Astrocyte of the cerebellum (primary cell): ENCODE measurements around the gene ERGIC2.

Experiments
- DNase-seq: peaks from one replicate; pipeline ENCODE4 v3.0.0-alpha.2; 2011; ENCODE audit warnings: low read depth
- H3K4me3 ChIP-seq: 2 replicates; pipeline ENCODE4 v1.5.1; 2011; ENCODE audit warnings: mild to moderate bottlenecking, low read depth, low read length, moderate library complexity
- CTCF ChIP-seq: IDR thresholded peaks from 2 replicates; pipeline ENCODE4 v1.5.1; 2012; ENCODE audit warnings: low read length, low read depth, moderate library complexity, mild to moderate bottlenecking; ENCODE audit errors: missing control alignments
- in situ Hi-C: cut with HindIII; loops from 2 replicates; pipeline ENCODE4 v1.10.0; 2017; ENCODE audit warnings: low sequenced_read_pairs

ERGIC2 gene

DNA sequence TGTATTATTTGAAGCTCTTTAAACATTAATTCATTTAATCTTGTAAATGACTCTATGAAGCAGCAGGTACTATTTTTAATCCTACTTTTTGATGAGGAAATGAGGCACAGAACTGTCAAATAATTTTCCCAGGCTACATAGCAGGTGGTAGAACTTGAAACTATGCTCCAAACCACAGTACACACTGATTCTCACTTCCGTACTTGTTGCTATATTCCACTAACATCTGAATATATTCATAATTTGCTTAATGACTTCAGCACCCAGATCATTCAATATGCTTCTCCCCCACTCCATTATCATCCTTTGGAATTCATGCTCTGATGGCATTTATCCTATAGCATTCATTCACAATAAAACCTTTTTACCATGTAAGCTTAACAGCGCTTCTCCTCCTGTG, 4.9 kb downstream of the ERGIC2 start:
- no peak for DNase-seq
- in situ Hi-C loops, result no loop called here
- H3K4me3 ChIP-seq, result no peak overlapping the region
- no peak for TF ChIP-seq CTCF

DNA sequence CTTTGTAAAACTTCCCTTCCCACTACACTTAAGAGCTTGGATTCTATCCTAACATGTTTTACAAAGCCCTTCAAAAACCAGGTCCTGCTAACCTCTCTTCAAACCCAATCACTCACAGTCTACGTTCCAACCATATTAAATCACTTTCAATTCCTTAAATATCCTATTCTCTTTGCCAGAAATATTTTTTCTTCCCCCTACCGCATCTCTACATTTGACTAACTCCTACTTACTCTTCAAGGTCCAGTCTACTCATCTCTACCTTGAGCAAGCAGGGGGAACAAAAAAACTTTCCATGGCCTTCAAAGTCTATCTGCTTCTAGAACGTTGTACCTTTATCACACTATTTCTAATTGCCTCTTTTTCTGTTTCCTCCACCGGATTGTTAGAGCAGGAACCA, 6.1 kb downstream of the ERGIC2 start:
- DNase-seq, result no peak
- no peak for TF ChIP-seq CTCF
- in situ Hi-C loops, result no loop called here

DNA sequence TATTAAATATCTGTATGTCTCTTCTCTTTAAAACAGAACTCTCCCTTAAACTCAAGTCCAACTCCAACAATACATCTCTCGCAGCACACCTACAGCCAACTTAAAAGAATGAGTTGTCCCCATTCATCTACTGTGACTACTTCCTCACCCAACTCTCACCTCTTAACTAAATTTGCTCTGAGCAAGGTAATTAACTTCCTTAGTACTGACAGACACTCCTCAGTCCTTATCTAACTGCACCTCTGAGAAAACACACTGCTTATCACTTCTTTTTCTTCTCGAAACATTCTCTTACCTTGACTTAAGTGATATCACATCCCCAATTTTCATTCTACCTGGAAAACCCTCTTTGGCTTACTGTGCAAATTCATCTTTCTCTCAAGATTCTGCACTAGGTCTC, 7.0 kb downstream of the ERGIC2 start:
- TF ChIP-seq CTCF, result no peak
- DNase-seq, result no peak
- in situ Hi-C loops, result no loop called here
- H3K4me3 ChIP-seq, result no peak overlapping the region

More for the DNA sequence above, 6.1 kb downstream of the ERGIC2 start:
- H3K4me3 ChIP-seq, result no peak overlapping the region

DNA sequence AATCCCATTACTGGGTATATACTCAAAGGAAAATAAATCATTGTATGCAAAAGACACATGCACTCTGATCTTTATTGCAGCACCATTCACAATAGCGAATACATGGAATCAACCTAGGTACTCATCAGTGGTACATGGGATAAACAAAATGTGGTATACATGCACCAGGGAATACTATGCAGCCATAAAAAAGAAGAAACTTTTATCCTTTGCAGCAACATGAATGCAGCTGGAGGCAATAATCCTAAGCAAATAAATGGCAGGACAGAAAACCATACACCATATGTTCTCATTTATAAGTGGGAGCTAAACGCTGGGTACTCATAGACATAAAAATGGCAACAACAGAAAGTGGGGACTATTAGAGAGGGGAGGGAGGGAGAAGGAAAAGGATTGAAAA, 15.9 kb downstream of the ERGIC2 start:
- no peak for TF ChIP-seq CTCF
- no peak overlapping the region for H3K4me3 ChIP-seq
- no peak for DNase-seq
- in situ Hi-C loops, result no loop called here

DNA sequence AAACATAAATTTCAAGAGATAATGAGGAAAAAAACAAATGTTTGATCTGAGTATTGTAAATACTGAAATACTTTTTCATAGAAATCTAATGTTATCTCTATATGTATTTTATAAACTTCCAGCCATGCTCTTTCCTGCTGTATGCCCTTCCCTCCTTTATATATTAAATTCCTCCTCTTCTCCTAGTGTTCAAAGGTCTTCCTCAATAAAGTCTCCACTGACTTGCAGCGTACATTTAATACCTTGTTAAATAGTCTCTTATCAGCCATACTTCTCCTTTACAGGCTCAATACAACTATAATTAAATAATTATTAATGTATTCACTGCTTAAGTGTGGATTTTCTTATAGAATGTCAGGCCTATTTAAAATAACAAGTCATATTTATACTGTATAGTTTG, 26.0 kb downstream of the ERGIC2 start:
- TF ChIP-seq CTCF, result no peak
- no peak for DNase-seq
- H3K4me3 ChIP-seq, result no peak overlapping the region
- in situ Hi-C loops, result no loop called here

GRCh38 chr12:29350080-29350479, 30.9 kb downstream of the ERGIC2 start:
- in situ Hi-C loops, result no loop called here
- DNase-seq, result peak; percentile 24
- no peak for TF ChIP-seq CTCF
- H3K4me3 ChIP-seq, result no peak overlapping the region
